ENCODE results near the gene SMARCA2.

Gene SMARCA2

DNA sequence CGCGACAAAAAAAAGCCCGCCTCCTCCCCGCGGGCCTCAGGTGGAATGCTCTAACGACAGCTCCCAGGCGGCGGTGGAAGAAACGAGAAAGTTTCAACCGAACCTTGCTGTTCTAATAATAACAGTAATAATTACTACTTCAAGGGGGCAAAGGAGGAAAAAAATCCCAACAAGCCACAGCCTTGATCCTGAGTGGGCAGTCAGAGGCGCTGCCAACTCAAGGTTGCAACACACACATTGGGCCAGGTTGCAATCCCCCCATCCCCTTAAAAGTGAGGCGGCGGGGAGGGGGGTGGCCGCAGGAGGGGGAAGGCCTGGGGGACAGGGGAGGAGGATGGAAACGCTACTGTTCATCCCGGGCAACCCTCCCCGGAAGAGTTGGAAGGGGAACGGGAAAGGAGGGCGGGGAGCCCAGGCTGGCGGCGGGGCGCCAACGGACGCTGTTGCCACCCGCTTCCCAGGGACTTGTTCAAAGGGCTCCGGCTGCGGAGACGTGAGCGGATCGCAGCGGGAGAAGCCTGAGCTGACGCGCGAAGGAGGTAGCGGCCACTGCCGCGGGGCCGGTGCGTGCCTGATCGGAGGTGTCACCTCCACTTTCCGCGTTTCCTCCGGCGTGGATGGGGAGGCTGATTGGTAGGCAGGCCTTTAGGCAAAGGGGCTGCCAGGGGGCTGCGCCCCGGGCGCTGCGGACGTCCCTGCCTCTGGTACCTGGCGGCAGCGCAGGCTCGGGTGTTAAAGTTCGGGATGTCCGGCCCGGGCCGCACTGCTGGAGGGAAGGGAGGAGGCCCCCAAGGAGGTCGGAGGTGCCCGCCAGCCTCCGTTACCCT is 647 bp downstream of the SMARCA2 start:
- in situ Hi-C loops (cut with HindIII; ENCODE audit: low sequenced_read_pairs) = no loop called here

DNA sequence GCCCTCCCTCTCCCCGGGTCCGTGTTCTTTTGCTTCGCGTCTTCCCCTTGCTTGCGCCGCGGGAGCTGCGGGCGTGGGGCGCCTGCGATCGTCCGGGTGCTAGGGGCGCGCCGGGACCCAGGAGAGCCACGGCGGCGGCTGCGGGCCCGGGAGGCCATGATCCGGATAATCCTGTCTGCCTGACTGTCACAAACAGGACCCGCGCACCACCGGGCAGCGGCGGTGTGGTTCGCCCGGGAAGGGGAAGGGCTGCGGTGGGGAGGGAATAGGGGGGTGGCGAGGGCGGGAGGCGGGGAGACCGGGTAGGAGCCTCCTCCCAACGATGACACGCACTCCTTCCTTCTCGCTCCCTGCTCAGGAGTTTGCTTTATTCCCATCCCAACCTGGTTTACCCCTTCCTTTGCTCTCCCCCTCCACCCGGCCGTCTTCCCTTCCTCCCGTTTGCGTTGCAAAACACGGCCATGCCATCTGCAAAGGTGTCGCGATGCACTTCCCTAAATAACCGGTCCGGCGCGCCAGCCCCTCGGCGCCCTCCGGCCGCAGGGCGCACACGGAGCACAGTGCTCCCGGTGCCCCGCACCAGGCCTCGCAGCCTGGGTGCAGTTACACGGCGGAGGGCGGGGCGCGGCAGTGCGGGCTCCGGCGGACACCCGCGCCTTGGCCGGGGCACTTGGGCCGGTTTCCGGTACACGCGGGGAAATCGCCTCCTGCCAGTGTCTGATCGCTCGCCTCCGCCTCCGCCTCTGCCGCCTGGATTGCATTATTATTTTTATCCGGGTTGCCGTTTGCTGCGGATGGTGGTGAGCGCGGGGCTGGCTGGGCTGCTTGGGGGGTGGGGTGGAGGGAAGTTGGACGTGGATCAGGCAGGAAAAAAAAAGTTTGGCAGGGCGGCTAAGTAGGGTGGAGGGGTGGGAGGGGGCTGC is 1.5 kb downstream of the SMARCA2 start:
- in situ Hi-C loops (cut with HindIII; ENCODE audit: low sequenced_read_pairs) = no loop called here

DNA sequence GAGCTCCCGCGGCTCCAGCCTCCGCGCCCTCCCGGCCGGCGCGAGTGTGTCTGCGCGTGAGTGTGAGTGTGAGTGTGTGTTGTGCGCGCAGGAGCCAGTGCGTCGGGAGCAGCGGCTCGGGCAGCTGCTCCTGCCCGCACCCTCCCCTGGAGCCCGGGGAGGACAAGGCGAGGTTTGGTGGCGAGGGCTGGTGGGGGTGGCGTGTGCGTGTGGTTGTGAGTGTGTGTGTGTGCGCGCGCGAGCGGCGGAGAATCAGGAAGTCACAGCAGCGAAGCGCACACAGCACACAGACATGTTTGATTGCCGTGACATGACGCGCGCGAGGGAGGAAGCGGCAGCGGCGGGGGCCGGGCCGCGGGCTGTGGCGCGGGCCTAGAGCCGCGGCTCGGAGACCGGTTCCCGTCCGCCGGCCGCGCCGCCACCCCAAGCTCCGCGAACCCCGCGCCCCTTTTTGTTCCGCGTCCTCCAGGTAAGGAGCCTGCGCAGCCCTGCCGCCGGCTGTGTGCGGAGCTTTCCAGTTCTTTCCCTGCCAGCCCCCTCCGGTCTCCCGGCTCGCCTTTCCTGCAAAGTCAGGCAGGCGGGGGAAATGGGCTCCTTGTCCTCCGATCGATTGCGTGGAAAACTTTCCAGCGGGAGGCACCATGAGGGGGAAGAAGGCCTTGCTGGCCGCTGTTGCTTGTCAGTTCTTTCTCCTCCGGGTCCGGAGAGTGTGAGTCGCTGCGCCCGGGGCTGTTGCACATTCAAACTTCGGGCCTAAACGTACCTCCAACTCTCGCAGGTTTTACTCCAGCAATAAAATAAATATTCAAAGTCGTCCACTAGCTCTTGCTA is 2.4 kb downstream of the SMARCA2 start:
- in situ Hi-C loops (cut with HindIII; ENCODE audit: low sequenced_read_pairs) = no loop called here

DNA sequence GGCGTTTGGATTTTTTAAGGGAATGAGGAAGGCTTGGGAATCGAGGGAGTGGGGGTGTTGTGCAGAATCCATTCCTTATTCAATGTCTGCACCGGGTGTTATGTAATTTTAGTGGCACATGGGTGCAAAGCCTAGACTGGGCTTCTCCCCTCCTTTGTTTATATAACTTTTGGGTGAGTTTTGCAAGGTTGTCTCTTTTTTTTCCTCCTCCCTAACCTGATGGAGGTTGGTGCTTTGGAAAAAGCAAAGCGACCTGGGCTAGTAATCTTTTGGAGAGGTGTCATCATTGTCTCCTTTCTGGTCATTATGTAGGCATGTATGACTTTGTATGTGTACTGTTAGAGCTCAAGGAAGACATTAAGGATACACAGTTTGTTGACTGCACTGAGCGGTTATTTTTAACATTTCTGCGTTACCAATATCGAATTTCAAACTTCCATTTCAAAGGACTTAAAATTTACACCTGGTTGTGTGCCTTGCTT is 3.1 kb downstream of the SMARCA2 start:
- in situ Hi-C loops (cut with HindIII; ENCODE audit: low sequenced_read_pairs) = no loop called here

DNA sequence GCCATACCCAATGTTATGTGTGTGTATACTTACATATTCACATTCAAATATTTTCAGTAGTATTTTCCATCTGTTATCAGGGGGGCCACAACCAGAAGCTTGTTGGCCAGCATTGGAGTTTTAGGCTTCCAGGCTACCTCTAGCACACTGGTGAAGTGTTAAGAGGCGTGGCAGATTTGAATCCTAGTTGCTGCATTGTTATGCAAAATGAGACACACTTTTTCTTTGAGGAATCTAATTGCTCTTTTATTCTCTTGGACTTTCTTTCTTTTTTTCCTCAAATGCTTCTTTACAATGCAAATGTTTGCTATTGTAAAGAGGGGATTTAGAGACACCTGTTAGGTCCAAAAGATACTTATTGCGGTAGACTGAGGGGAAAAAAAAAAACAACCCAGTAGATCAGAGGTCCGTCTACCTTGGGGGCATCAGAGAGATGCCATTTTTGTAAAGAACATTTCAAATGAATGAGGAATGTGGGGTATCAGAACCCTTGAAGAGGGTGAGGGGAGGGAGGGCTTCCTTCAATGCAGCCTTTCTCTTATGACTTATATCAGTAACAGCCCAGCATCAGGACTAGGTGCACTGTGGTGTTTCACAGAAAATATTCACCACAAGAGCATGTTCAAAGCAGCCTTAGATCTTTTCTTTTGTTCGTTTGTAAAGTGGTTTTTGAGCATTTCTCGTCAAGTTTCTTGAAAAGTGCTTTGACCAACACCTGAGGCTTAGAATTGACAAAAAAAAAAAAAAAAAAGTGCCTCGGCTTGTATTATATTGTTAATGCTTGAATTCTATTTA is 3.8 kb downstream of the SMARCA2 start:
- in situ Hi-C loops (cut with HindIII; ENCODE audit: low sequenced_read_pairs) = no loop called here

DNA sequence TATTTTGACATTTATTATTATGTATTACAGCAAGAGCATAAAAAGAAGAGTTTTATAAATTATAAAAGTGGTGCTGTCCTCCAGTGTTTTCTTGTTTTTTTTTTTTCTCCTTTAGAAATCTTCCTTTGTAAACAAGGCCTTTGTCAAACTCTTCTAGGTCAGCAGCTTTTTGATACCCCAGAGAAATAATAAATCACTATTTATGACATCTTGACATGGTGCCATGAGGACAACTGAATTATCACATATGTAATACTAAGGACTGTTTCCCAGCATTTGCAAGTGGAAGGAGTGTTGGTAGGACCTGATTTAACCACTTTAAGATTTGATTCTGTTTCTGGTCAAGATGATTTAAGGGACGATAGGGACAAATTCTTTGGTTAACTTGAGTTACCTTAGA is 4.6 kb downstream of the SMARCA2 start:
- in situ Hi-C loops (cut with HindIII; ENCODE audit: low sequenced_read_pairs) = no loop called here

DNA sequence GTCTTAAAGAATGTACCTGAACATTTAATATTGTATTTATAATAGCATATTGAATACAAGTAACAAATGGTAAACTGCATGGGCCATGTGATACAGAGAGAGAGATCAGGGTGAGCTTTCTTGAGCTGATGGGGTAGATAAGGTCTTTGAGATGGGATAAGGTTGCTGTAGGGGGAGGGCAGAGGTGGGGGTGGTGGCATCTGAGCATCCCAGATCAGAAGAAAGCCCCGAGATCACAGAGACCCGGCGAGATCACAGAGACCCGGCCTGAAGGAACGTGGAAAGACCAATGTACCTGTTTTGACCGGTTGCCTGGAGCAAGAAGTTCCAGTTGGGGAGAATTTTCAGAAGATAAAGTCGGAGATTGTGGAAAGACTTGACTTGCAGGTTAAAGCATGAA is 6.6 kb downstream of the SMARCA2 start:
- in situ Hi-C loops (cut with HindIII; ENCODE audit: low sequenced_read_pairs) = no loop called here

DNA sequence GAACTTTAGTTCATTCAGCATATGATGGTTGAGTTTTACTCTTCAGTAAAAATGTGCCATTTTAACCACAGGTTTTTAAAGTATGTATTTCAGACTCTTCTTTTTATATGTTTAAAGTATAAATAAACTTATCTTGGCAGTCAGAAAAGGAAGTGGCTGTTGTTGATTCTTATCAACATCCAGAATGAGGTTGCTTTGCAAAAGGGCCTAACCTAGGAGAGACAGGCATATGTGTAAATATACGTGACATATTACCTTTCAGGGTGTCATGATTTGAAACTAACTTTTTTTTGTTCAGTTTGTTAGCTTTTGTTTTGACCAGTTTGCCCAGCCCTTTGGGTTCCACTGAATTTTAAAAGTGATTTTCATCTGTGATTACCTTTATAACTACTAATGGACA is 7.4 kb downstream of the SMARCA2 start:
- in situ Hi-C loops (cut with HindIII; ENCODE audit: low sequenced_read_pairs) = no loop called here

DNA sequence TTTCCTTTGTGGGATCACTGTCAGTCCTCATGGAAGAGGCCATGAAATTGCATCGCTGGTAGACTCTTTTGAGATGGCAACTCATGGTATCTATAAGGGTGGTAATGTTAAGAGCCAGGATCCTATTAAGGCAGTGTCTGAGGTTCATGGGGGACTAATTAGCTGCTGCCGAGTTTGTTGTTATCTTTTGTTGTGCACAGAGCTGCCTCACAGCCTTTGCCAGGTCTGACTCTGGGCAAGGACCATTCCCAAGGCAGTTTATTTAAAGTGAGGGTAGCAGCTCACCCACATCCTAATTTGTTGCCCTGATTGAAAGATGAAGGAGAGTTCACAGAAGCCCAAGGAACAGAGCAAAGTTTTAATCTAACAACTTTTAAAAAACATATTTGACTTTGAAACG is 7.9 kb downstream of the SMARCA2 start:
- in situ Hi-C loops (cut with HindIII; ENCODE audit: low sequenced_read_pairs) = no loop called here

DNA sequence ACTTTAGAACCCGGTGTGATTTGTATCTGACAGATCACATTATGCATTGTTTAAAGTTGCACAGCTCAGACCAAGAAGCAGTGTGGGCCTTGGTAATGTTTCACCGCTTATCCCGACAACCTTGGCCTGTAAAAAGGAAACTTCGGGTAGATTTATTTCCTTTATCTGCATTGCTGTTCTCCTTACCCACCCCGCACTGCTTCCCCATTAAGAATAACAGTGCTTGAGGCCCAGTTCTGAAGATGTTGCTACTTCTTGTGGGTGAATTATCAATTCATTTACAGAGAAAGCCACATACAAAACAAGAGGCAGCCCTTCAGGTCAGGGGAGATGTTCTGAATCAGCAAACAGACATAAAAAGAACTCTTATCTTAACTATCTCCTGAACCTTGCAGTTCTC is 8.4 kb downstream of the SMARCA2 start:
- in situ Hi-C loops (cut with HindIII; ENCODE audit: low sequenced_read_pairs) = no loop called here

DNA sequence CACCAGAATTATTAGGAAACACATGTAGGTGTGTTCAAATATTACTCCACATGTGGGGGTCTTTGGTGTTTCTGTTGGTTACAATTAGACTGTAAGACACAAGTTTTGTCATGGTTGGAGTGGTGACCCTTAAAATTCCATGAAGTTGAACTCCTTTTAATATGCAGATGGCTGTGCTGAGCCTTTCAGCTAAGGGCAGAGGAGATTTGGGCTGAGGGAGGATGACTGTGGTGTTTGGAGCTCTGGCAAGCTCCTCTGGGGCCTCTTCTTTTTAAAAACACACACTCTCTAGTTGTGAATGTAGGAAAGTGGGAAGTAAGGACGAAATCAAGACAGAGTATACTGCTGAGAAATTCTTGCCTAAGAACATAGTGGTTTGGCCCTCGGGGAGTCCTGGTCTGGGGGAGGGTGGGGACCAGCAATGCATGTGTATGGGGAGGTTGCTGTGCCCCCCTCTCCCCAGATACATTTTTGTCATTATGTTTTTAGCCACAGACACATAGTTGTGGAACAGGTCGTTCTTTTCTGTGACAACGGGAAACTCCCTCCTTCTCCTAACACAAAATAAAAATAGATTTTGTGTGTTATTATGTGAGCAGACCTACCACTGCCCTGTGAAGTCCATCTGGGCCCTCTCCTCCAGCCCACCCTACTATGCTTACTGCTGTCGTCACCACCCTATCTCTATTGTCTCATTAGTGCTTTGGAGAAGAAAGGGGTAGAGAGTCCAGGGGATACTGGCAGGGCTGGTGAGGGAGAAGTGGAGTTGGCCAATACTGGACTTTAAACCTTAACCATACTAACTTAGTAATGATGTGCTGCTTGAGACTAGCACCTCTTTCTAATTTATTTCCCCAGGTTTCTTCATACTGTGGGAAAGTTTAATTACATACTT is 10.0 kb downstream of the SMARCA2 start:
- in situ Hi-C loops (cut with HindIII; ENCODE audit: low sequenced_read_pairs) = no loop called here

DNA sequence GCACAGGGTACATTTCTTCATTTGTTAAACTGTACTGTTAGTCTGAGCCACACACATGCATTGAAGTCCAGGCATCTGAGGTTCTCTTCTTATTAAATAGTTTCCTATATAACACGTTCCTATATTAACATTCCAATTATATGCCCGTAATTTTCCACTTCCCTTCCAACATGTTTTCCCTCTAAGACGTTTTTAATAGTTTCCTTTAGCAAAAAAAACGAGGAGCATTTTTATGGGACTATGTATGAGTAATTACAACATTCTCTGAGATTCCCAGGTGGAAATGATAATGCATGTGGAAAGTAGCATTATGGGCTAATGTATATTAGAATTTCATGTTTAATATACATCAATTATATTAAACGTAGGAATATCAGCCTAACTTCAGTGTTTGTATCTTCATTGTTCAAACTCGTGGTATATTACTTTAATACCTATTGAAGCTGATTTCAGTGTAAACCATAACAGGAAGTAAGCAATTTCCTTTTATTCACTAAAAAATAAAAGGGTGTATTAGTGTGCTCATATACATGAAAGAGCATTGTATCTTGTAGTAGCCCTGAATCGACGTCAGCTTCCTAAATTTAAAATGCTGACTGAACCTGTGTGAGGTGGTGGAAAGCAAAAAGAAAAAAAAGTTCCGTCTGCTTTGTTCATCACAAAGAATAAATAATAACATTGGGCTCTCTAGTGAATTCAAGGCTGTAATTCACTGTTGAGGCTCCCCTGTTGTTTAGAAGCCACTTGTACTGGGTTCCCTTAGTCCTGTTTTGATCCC is 11.3 kb downstream of the SMARCA2 start:
- in situ Hi-C loops (cut with HindIII; ENCODE audit: low sequenced_read_pairs) = no loop called here

DNA sequence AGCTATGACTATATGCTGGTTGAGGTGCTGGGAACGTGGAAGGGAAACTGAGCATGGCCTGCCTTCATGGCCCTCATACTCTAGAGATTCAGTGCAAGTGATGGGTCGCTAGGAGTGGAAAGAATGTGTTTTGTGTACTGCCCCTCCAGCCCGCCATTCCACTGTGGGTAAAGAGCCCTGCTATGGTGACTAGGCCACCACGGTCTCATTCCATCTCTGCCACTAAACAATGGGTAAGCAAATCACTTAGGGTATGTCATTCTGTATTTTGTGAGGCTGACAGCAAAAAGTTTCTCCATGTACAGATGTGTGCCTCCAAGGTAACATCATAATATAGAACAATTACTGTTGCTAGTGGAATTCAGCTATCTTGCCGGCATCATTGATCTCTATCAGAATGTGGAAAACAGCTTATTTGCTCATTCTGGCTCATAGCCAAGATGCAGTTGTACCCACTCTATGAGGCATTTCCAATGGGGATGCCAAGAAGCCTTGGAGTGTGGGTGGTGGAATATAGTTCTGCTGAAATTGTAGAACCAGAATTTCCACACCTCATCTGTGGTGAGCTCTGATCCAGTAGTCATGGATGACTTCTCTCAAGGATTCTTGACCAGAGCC is 12.5 kb downstream of the SMARCA2 start:
- in situ Hi-C loops (cut with HindIII; ENCODE audit: low sequenced_read_pairs) = no loop called here

DNA sequence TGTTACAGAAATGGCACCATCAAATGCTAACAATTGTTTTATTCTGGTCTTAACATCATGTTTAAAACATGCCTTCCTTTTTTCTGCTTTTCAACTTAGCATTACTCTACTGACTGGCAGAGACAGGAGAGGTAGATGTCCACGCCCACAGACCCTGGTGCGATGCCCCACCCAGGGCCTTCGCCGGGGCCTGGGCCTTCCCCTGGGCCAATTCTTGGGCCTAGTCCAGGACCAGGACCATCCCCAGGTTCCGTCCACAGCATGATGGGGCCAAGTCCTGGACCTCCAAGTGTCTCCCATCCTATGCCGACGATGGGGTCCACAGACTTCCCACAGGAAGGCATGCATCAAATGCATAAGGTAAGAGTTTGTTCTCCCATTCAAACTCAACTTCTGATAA is 13.7 kb downstream of the SMARCA2 start:
- in situ Hi-C loops (cut with HindIII; ENCODE audit: low sequenced_read_pairs) = no loop called here

DNA sequence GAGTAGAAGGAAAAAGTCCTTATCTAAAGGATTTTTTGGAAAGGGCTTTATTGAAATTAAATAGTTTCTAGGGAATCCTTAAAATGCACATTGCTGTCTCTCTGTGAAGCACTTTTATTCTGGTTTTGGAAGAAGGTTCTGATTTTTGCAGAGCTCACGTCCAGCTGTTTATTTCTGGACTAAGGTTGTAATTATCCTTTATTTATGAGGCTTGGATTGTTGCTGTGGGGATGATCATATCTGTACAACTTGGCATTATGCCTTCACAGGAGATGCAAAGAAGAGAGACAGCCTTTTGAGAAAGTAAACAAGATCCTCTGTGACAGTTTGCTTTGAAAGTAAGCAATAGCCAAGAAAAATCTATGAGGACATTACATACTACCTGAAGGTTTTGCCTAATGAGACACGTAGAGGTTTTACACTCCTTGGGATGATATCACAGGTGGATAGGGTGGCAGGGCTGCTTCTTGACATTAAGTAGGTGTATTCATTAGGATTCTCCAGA is 14.6 kb downstream of the SMARCA2 start:
- in situ Hi-C loops (cut with HindIII; ENCODE audit: low sequenced_read_pairs) = no loop called here

DNA sequence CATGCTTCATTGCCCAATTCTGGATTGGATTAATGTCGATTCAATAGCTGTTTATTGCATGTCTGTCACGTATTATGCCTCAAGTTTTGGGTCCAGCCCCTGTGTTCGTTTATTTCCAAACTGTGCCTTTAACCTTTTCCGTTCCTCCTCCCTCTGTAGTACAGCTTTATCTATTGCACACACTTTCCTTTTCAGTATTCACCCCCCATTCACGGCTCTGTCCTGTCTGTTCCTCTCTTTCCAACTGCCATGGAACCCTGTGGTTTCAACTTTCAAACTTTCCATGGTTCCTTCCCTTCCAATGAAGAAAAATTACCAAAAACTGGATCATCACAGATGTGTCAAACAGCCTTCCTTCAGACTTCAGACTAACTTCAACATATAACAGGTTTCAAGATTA is 17.1 kb downstream of the SMARCA2 start:
- in situ Hi-C loops (cut with HindIII; ENCODE audit: low sequenced_read_pairs) = no loop called here

DNA sequence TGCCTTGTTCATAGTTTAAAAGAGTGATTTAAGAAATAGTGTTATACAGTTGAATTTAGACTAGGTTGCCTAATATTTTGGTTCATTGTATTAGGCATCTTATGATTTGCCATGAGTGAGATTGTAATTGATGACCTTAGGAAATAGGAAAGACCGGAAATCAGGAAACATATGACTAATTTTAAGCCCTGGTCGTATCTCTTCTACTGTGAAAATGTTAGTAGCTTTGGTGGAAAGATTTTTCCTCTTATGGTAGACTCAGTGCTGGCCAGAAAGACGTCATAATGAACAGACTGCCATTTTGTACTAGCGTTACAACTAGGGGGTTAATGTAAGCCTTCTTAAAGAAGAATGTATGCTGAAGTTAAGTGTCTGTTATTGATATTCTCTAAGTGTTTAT is 21.7 kb downstream of the SMARCA2 start:
- in situ Hi-C loops (cut with HindIII; ENCODE audit: low sequenced_read_pairs) = no loop called here
